ENCODE results near the gene DPYSL5.

DPYSL5 gene

GRCh38 chr2:26925100-26925791 lies 77.3 kb downstream of the DPYSL5 start:
- no peak for TF ChIP-seq CTCF (IDR thresholded peaks at IDR 0.05; ENCODE audit: low read depth, low read length, missing control alignments)
- no peak for DNase-seq (ENCODE audit: extremely low read depth, low read depth)
- H3K4me3 ChIP-seq (replicated peaks; ENCODE audit: low read depth, low read length), result no peak overlapping the region

- DNase-seq (ENCODE audit: extremely low read depth, low read depth), result no peak
- no peak overlapping the region for H3K4me3 ChIP-seq (replicated peaks; ENCODE audit: low read depth, low read length)
- no peak for TF ChIP-seq CTCF (IDR thresholded peaks at IDR 0.05; ENCODE audit: low read depth, low read length, missing control alignments)
These were observed 79.3 kb downstream of the DPYSL5 start for GRCh38 chr2:26927221-26927620.

- no peak for TF ChIP-seq CTCF (IDR thresholded peaks at IDR 0.05; ENCODE audit: low read depth, low read length, missing control alignments)
- no peak overlapping the region for H3K4me3 ChIP-seq (replicated peaks; ENCODE audit: low read depth, low read length)
- no peak for DNase-seq (ENCODE audit: extremely low read depth, low read depth)
These were observed 85.0 kb downstream of the DPYSL5 start for GRCh38 chr2:26932974-26933373.

GRCh38 chr2:26933431-26934334 lies 85.8 kb downstream of the DPYSL5 start:
- no peak for TF ChIP-seq CTCF (IDR thresholded peaks at IDR 0.05; ENCODE audit: low read depth, low read length, missing control alignments)
- no peak overlapping the region for H3K4me3 ChIP-seq (replicated peaks; ENCODE audit: low read depth, low read length)
- DNase-seq (ENCODE audit: extremely low read depth, low read depth), result no peak

- DNase-seq (ENCODE audit: extremely low read depth, low read depth), result no peak
- no peak overlapping the region for H3K4me3 ChIP-seq (replicated peaks; ENCODE audit: low read depth, low read length)
- TF ChIP-seq CTCF (IDR thresholded peaks at IDR 0.05; ENCODE audit: low read depth, low read length, missing control alignments), result no peak
These were observed 86.4 kb downstream of the DPYSL5 start for GRCh38 chr2:26934335-26934724.

- no peak overlapping the region for H3K4me3 ChIP-seq (replicated peaks; ENCODE audit: low read depth, low read length)
- no peak for DNase-seq (ENCODE audit: extremely low read depth, low read depth)
- TF ChIP-seq CTCF (IDR thresholded peaks at IDR 0.05; ENCODE audit: low read depth, low read length, missing control alignments), result no peak
These were observed 87.1 kb downstream of the DPYSL5 start for GRCh38 chr2:26934985-26935384.

Data from HFF-Myc (cell line).